ACC112 (cell line): Measurements from ENCODE around the gene ZNF326.

Experiments used
- H2AFZ ChIP-seq: fragments of 200-600 bp; sonication (generic); one replicate; pipeline ENCODE4 v1.6.0; 2017; ENCODE audit warnings: antibody characterized with exemption, low read length; ENCODE audit not compliant: unreplicated experiment
- H3K27ac ChIP-seq: fragments of 200-600 bp; sonication (generic); 2 replicates; pipeline ENCODE4 v1.5.1; 2014; ENCODE audit warnings: low read depth, mild to moderate bottlenecking, antibody characterized with exemption, low read length, moderate library complexity
- H3K27me3 ChIP-seq: fragments of 200-600 bp; sonication (generic); 2 replicates; pipeline ENCODE4 v1.6.1; 2014; ENCODE audit warnings: mild to moderate bottlenecking, antibody characterized with exemption, low read length, moderate library complexity, mixed read lengths; ENCODE audit not compliant: insufficient read depth
- H3K36me3 ChIP-seq: fragments of 200-600 bp; sonication (generic); 2 replicates; pipeline ENCODE4 v1.6.1; 2016; ENCODE audit warnings: mild to moderate bottlenecking, antibody characterized with exemption, low read length, moderate library complexity, mixed read lengths; ENCODE audit not compliant: insufficient read depth
- H3K4me1 ChIP-seq: fragments of 200-600 bp; sonication (generic); one replicate; pipeline ENCODE4 v1.6.1; 2016; ENCODE audit warnings: low read length, mixed read lengths; ENCODE audit not compliant: insufficient read depth, unreplicated experiment, control insufficient read depth
- H3K4me3 ChIP-seq: fragments of 200-600 bp; sonication (generic); 2 replicates; pipeline ENCODE4 v1.5.1; 2014; ENCODE audit warnings: mild to moderate bottlenecking, low read depth, low read length
- H3K79me2 ChIP-seq: fragments of 200-600 bp; sonication (generic); one replicate; pipeline ENCODE4 v1.6.0; 2016; ENCODE audit warnings: low read length; ENCODE audit not compliant: control insufficient read depth, unreplicated experiment, insufficient read depth

Gene ZNF326

DNA sequence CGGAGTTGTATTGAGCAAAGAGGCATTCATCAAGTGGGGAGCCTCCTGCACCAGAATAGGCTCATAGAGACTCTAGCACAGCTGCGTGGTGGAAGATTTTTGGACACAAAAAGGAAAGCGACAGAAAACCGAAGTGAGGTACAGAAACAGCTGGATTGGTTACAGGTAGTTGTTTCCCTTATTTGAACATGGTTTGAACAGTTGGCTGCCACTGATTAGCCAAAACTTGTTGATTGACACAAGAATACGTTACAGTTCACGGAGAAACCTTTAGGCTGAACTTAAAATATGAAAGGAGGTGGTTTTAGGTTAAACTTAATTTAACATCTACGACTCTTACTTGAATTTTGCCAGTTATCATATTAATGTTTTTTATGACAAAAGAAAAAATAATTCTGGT is 89.1 kb downstream of the ZNF326 start:
- H3K4me1 ChIP-seq = no peaks in the 10 kb centered on the region
- H2AFZ ChIP-seq = no peak overlapping the region
- H3K27ac ChIP-seq = no peak overlapping the region
- no peak overlapping the region for H3K4me3 ChIP-seq
- H3K36me3 ChIP-seq = no peaks in the 10 kb centered on the region
- no peaks in the 10 kb centered on the region for H3K79me2 ChIP-seq
- peaks cover 67% of the 10 kb centered on the region for H3K27me3 ChIP-seq
